Glutamatergic neuron (in vitro differentiated cells): ENCODE measurements around the gene NOP53. TPM values are rescaled to one million over a fixed set of nuclear protein-coding genes. Genes with fewer than 3 reads are reported as not detected.

Experiments used
- DNase-seq: peaks from one replicate; pipeline ENCODE4 v3.0.0; 2022
- H3K27ac Mint-ChIP-seq: one replicate; pipeline ENCODE4 v1.8.0; 2020; ENCODE audit warnings: mild to moderate bottlenecking, mixed read lengths, inconsistent platforms; ENCODE audit not compliant: unreplicated experiment
- H3K27me3 Mint-ChIP-seq: one replicate; pipeline ENCODE4 v1.8.0; 2020; ENCODE audit warnings: mild to moderate bottlenecking, moderate library complexity, mixed read lengths, inconsistent platforms; ENCODE audit not compliant: unreplicated experiment
- H3K36me3 Mint-ChIP-seq: one replicate; pipeline ENCODE4 v1.8.0; 2020; ENCODE audit warnings: mild to moderate bottlenecking, mixed read lengths, inconsistent platforms; ENCODE audit not compliant: unreplicated experiment
- H3K4me1 Mint-ChIP-seq: one replicate; pipeline ENCODE4 v1.8.0; 2020; ENCODE audit warnings: mild to moderate bottlenecking, low read depth, mixed read lengths, inconsistent platforms; ENCODE audit not compliant: unreplicated experiment
- H3K4me3 Mint-ChIP-seq: one replicate; pipeline ENCODE4 v1.8.0; 2020; ENCODE audit warnings: mild to moderate bottlenecking, mixed read lengths, inconsistent platforms; ENCODE audit not compliant: unreplicated experiment
- H3K9me3 Mint-ChIP-seq: one replicate; pipeline ENCODE4 v1.8.0; 2020; ENCODE audit warnings: mild to moderate bottlenecking, moderate library complexity, mixed read lengths, inconsistent platforms; ENCODE audit not compliant: unreplicated experiment
- total RNA-seq: library from RNA; stranded (reverse); fragmentation: NEBNext Ultra II Directional; extraction: Animal tissue kit (Norgen Biotek cat#: 25700); gene quantifications from one replicate; pipeline ENCODE4 v1.2.1, GENCODE V29; 2021; ENCODE audit not compliant: unreplicated experiment
- TF ChIP-seq, protein P1 (sequence below): fragments of 200-600 bp; sonication (generic); IDR thresholded peaks from one replicate; pipeline ENCODE4 v1.5.0; 2021; ENCODE audit not compliant: partially characterized antibody, unreplicated experiment

The NOP53 gene
- total RNA-seq, 1 donor from 2014 or later, result 163 TPM

DNA sequence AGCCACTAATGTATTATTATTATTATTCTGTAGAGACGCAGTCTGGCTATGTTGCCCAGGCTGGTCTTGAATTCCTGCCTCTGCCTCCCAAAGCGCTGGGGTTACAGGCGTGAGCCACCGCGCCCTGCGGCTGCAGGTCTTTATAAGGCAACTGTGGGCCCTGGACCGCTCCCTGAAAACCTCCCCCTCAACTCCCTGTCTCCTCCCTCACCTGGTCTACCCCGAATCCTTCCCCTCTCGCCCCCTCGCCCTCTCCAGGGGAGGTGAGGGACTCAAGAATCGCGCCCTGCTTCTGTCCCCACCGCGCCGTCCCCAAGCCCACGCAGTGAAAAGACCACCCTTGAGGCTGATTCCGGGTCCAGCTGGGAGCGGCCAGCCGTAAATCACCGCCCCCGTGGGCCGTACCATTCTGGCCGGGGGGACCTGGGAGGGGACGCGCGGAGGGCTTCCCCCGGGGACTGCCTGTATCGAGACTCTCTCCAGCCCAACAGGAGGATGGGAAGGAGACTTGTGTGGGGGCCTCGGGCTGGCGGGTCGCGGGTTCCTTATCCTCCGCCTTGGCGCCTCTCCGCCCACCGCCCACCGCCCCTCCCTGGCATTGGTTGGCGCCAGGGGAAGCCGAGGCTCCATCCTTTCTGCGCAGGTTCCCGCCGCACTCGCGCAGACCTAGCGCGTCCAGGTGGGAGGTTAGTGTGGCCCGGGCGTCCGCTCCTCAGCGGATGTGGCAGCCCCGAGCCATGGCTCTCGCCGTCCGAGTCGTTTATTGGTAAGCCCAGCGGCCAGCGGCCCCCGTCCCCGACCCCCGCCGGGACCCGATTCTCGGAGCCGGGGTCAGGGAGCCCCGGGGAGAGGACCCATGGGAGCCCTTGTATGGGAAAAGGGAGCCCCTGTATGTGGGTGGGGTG is 33.0 kb downstream of the NOP53 start, which contains the start of gene SELENOW:
Gene SELENOW (plus strand): TSS at position 655 of the 905 bp plus-strand sequence. CDS start 83 bp downstream, at position 738.
- TF ChIP-seq, protein P1, sequence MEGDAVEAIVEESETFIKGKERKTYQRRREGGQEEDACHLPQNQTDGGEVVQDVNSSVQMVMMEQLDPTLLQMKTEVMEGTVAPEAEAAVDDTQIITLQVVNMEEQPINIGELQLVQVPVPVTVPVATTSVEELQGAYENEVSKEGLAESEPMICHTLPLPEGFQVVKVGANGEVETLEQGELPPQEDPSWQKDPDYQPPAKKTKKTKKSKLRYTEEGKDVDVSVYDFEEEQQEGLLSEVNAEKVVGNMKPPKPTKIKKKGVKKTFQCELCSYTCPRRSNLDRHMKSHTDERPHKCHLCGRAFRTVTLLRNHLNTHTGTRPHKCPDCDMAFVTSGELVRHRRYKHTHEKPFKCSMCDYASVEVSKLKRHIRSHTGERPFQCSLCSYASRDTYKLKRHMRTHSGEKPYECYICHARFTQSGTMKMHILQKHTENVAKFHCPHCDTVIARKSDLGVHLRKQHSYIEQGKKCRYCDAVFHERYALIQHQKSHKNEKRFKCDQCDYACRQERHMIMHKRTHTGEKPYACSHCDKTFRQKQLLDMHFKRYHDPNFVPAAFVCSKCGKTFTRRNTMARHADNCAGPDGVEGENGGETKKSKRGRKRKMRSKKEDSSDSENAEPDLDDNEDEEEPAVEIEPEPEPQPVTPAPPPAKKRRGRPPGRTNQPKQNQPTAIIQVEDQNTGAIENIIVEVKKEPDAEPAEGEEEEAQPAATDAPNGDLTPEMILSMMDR, result no peak
- peak within 1 kb of the TSS; percentile 96 for H3K4me3 Mint-ChIP-seq
- peaks cover 10% of the 10 kb centered on the region for H3K4me1 Mint-ChIP-seq
- peaks cover 5% of the 10 kb centered on the region for H3K27me3 Mint-ChIP-seq
- peak within 1 kb of the TSS; percentile 96 for H3K27ac Mint-ChIP-seq
- H3K9me3 Mint-ChIP-seq, result peaks cover 5% of the 10 kb centered on the region
- H3K36me3 Mint-ChIP-seq, result no peaks in the 10 kb centered on the region
- peak; percentile 87 for DNase-seq

DNA sequence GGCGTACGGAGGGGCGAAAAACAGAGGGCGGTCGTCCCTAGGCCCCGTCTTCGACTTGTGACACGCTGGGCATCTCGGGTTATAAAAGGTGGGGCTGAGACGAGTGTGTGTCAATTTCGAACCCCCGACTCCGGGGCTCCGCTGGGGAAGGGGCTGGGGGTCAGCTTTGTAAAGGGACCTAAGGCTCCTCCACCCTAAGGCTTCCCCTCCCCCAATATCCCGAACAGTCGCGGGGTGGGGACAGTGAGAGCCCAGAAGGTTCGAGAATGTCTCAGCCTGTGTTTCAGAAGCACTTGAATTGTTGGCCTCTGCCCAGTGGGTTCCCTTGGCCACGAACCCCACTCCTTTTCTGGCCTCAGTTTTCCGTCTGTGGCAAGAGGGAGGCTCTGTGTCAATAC is 33.6 kb downstream of the NOP53 start:
- Mint-ChIP-seq H3K4me1 (peaks cover 10% of the 10 kb centered on the region), H3K4me3 (peak overlapping the region; percentile 96), H3K9me3 (peaks cover 5% of the 10 kb centered on the region), H3K27ac (peak overlapping the region; percentile 91), H3K27me3 (peaks cover 5% of the 10 kb centered on the region), H3K36me3 (no peaks in the 10 kb centered on the region)
- no peak for DNase-seq
- TF ChIP-seq, protein P1, result no peak

DNA sequence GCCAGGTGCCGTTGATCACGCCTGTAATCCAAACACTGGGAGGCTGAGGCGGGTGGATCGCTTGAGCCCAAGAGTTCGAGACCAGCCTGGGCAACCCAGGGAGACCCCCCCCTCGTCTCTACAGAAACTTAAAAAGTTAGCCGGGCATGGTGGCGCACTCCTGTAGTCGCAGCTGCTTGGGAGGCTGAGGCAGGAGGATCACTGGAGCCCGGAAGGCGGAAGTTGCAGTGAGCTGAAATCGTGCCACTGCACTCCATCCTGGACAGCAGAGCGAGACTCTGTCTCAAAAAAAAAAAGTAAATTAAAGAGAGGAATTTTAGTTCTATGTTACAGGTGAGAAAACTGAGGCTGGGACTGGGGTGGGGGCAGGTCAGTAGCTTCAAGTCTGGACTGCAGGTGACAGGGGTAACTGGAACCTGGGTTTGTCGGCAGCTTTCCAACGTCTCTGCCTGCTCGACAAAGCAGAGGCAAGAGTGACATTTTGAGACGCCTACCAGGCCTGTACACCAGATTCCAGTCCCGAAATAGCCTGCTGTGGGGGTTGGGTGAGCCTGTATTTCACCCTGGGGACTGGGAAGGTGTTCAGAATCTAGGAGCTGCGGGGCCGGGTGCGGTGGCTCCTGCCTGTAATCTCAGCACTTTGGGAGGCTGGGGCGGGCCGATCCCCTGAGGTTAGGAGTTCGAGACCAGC is 34.3 kb downstream of the NOP53 start:
- H3K9me3 Mint-ChIP-seq, result peaks cover 9% of the 10 kb centered on the region
- peak overlapping the region; percentile 96 for H3K4me3 Mint-ChIP-seq
- peaks cover 5% of the 10 kb centered on the region for H3K36me3 Mint-ChIP-seq
- H3K4me1 Mint-ChIP-seq, result peaks cover 10% of the 10 kb centered on the region
- TF ChIP-seq, protein P1, result no peak
- peak overlapping the region; percentile 91 for H3K27ac Mint-ChIP-seq
- peaks cover 8% of the 10 kb centered on the region for H3K27me3 Mint-ChIP-seq
- DNase-seq, result no peak

DNA sequence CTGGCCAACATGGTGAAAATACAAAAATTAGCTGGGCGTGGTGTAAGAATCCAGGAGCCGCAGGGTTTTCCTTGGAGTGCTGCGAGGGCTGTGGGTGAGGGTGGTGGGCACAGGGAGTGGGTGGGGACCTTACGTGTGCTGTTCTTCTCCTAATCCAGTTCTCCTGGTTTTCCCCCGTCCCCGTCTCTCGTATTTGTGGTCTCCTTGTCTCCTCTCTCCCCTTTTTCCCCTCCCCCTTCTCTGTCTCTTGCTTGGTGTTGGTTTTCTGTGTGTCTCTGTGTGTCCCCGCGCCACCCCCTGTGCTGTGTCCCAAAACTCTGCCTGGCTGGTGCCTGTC is 34.8 kb downstream of the NOP53 start:
- no peak for DNase-seq
- Mint-ChIP-seq H3K27ac (peak overlapping the region; percentile 79), H3K9me3 (peaks cover 9% of the 10 kb centered on the region), H3K4me1 (peaks cover 10% of the 10 kb centered on the region), H3K4me3 (peak overlapping the region; percentile 96), H3K36me3 (peaks cover 5% of the 10 kb centered on the region), H3K27me3 (peaks cover 8% of the 10 kb centered on the region)
- TF ChIP-seq, protein P1, result no peak
